ENCODE data around the gene ERCC1. TPM values are rescaled to one million over a fixed set of nuclear protein-coding genes. Genes with fewer than 3 reads are reported as not detected.
A peak's percentile ranks its signal among the peaks of the same experiment; 100 is the strongest.

The ERCC1 gene
- total RNA-seq, 1 experiment from 2014 or later = 62.4 TPM

DNA sequence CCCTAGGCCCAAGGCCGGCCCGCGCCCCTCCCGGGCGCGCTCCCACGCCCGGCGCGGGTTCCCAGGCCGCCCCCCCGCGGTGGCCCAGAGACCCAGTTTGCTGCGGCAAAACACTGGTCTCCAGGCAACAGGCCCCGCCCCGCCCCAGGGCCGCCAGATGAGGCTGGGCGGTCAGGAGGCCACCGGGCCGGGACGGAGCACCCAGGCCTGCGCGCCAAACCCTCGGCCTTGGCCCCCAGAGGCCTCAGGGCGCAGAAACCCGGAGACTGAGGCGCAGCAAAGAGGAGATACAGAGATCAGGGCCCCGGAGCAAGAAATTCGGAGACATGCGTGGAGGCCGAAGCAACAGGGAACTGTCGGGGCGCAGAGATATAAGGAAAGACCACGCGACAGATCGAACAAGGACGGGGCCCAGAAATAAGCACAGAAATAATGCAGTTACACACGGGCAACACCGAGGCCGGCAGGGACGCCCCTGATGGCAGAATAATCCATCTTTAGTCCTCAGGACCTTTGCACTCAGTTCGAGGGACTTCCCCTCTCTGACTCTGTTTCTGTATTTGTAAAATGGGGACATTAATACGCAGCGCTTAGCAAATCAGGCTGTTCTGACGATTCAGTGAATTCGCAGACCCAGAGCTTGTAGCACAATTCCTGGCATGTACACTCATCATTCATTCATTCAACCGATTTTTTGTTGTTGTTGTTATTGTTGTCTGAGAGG lies 20.8 kb upstream of the ERCC1 start:
- Histone ChIP-seq H3K79me1 (ENCODE audit: insufficient read depth, low read depth, low read length, poor library complexity, severe bottlenecking) (no peaks in the 10 kb centered on the region), H4K20me1 (ENCODE audit: control insufficient read depth, insufficient read depth, insufficient read length) (no peaks in the 10 kb centered on the region), H3K9me3 (ENCODE audit: control insufficient read depth, low read depth, low read length) (no peaks in the 10 kb centered on the region), H2BK5ac (ENCODE audit: insufficient read length, low read length) (no peak overlapping the region), H2AK5ac (ENCODE audit: insufficient read length, low read length) (no peak overlapping the region), H2BK12ac (ENCODE audit: insufficient read length, low read depth, low read length) (peak overlapping the region; percentile 72), H3K23ac (ENCODE audit: insufficient read length, low read depth, low read length) (no peak overlapping the region), H3K14ac (ENCODE audit: insufficient read depth, low read length) (peak overlapping the region; percentile 89; the same call in 1 of the 2 replicates), H2BK120ac (ENCODE audit: low read depth, low read length, poor library complexity, severe bottlenecking) (no peak overlapping the region), H3K18ac (ENCODE audit: insufficient read length, low read depth, low read length) (peak overlapping the region; percentile 83), H4K8ac (replicated peaks; ENCODE audit: insufficient read length, low read depth, low read length) (no peak overlapping the region), H2AFZ (ENCODE audit: low read length) (no peak overlapping the region), H3K9ac (ENCODE audit: extremely low read depth, insufficient read length, low read length) (peak overlapping the region; percentile 2), H3K56ac (ENCODE audit: insufficient read length, low read depth, low read length) (no peak overlapping the region), H3K4me1 (ENCODE audit: insufficient read depth, low read length) (peaks cover 2% of the 10 kb centered on the region; the same call in 1 of the 2 replicates), H4K91ac (ENCODE audit: insufficient read length, low read depth, low read length) (peak overlapping the region; percentile 36), H2BK15ac (ENCODE audit: low read depth, low read length) (no peak overlapping the region), H3K27ac (ENCODE audit: insufficient read length, low read depth, low read length) (no peak overlapping the region), H3K27me3 (ENCODE audit: insufficient read depth, low read length) (no peaks in the 10 kb centered on the region), H2BK20ac (ENCODE audit: low read depth, low read length, poor library complexity, severe bottlenecking) (no peak overlapping the region), H3K23me2 (ENCODE audit: insufficient read length, low read depth, low read length, poor library complexity, severe bottlenecking) (peaks cover 10% of the 10 kb centered on the region), H3K79me2 (ENCODE audit: insufficient read depth, low read length) (no peaks in the 10 kb centered on the region), H3K4ac (ENCODE audit: low read depth, low read length) (no peak overlapping the region; the same call in 1 of the 2 replicates), H3K4me2 (ENCODE audit: insufficient read depth, insufficient read length, low read length) (peak overlapping the region; percentile 76), H3T11ph (ENCODE audit: low read length) (no peak overlapping the region), H4K5ac (ENCODE audit: insufficient read length, low read depth, low read length) (no peak overlapping the region)
- Mint-ChIP-seq H3K36me3 (ENCODE audit: insufficient read depth in 1 of 3, low read depth in 3 of 3) (no peaks in the 10 kb centered on the region), H3K9me3 (peaks cover 0 to 3% of the 10 kb centered on the region in 2 experiments; a peak in 1 of 5 replicates), H3K4me3 (peak overlapping the region; percentile 77 to 94), H3K27me3 (ENCODE audit: low read depth) (peaks cover 13% of the 10 kb centered on the region), H3K27ac (peak overlapping the region; percentile 81 to 97 (median 88)), H3K4me1 (peaks cover 26 to 35% of the 10 kb centered on the region in 2 experiments)
- WGBS (ENCODE audit: extremely low coverage, insufficient read length, low lambda C conversion rate) = no CpG with 5 or more reads among the region's 47 CpGs
- peak; percentile 95 for DNase-seq
- TF ChIP-seq, protein P1, sequence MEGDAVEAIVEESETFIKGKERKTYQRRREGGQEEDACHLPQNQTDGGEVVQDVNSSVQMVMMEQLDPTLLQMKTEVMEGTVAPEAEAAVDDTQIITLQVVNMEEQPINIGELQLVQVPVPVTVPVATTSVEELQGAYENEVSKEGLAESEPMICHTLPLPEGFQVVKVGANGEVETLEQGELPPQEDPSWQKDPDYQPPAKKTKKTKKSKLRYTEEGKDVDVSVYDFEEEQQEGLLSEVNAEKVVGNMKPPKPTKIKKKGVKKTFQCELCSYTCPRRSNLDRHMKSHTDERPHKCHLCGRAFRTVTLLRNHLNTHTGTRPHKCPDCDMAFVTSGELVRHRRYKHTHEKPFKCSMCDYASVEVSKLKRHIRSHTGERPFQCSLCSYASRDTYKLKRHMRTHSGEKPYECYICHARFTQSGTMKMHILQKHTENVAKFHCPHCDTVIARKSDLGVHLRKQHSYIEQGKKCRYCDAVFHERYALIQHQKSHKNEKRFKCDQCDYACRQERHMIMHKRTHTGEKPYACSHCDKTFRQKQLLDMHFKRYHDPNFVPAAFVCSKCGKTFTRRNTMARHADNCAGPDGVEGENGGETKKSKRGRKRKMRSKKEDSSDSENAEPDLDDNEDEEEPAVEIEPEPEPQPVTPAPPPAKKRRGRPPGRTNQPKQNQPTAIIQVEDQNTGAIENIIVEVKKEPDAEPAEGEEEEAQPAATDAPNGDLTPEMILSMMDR (conservative IDR thresholded peaks at IDR 0.05) = no peak

Measured in H9 (cell line).